ENCODE data around the gene ACBD3.

DNA sequence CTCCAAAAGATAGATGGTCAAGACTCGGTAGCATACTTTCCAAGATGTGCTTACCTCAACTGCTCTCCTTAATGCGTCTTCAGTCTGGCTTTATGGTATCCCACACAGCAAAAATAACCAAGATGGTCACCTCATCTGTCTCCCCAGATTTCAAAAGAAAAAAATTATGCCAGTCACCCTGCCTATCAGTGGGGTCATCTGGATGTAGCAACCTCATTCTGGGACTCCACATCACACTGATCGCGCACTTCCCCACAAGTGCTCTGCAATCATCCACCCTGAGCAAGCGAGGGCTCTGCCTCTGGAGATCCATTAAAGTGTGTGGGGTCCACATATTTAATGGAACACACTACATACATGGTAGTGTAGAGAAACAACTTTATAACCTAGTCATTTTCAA lies 42.5 kb downstream of the ACBD3 start:
- TF ChIP-seq CTCF (IDR thresholded peaks at IDR 0.05) (no peak), EP300 (IDR thresholded peaks at IDR 0.05) (no peak), POLR2A (IDR thresholded peaks at IDR 0.05; ENCODE audit: low read depth) (no peak), POLR2AphosphoS5 (IDR thresholded peaks at IDR 0.05) (no peak)
